ENCODE data around the gene JMJD7.

JMJD7 gene

GRCh38 chr15:41882689-41883483 is 55.0 kb downstream of the JMJD7 start:
- DNase-seq (ENCODE audit: low read depth, low spot score): no peak

GRCh38 chr15:41883484-41883825 is 55.6 kb downstream of the JMJD7 start:
- DNase-seq (ENCODE audit: low read depth, low spot score): no peak

GRCh38 chr15:41884458-41884857 is 56.6 kb downstream of the JMJD7 start:
- DNase-seq (ENCODE audit: low read depth, low spot score): no peak

- no peak for DNase-seq (ENCODE audit: low read depth, low spot score)
Observed at GRCh38 chr15:41885321-41885720, 57.4 kb downstream of the JMJD7 start.

GRCh38 chr15:41885841-41886240 is 57.9 kb downstream of the JMJD7 start:
- no peak for DNase-seq (ENCODE audit: low read depth, low spot score)

GRCh38 chr15:41886741-41887140 is 58.8 kb downstream of the JMJD7 start:
- no peak for DNase-seq (ENCODE audit: low read depth, low spot score)

- no peak for DNase-seq (ENCODE audit: low read depth, low spot score)
Observed at GRCh38 chr15:41887161-41887560, 59.3 kb downstream of the JMJD7 start.

Measured in ELF-1 (cell line).